A673 (cell line): Measurements from ENCODE around the gene SDHB. TPM values are rescaled to one million over a fixed set of nuclear protein-coding genes. Genes with fewer than 3 reads are reported as not detected.

Experiments
- BruUV-seq: library from RNA; stranded (reverse); fragments of 400-500 nt; replicated peaks from 2 replicates; lab custom pipeline; 2021; lab: Mats Ljungman, UMichigan
- CTCF ChIA-PET: fragments of 300-600 bp; sonication (Branson Sonifier 250); formaldehyde crosslinking; loops from one replicate; lab custom pipeline; 2022; ENCODE audit warnings: antibody characterized with exemption; lab: Charles Lee
- POLR2A ChIA-PET: fragments of 300-600 bp; sonication (Branson Sonifier 250); formaldehyde crosslinking; loops from one replicate; lab custom pipeline; 2022; ENCODE audit warnings: antibody characterized with exemption; ENCODE audit not compliant: low non-redundant PET; lab: Charles Lee
- DNase-seq: peaks from one replicate; pipeline ENCODE4 v3.0.0-alpha.2; 2015; ENCODE audit warnings: low spot score
- H3K27ac ChIP-seq: fragments of 200-600 bp; sonication (generic); 2 replicates; pipeline ENCODE4 v1.5.1; 2016; ENCODE audit warnings: mixed run types, low read depth, mild to moderate bottlenecking, mixed read lengths, antibody characterized with exemption, low read length; ENCODE audit not compliant: poor library complexity, severe bottlenecking
- H3K27me3 ChIP-seq: fragments of 200-600 bp; sonication (generic); replicated peaks from 2 replicates; pipeline ENCODE4 v1.6.1; 2017; ENCODE audit warnings: mixed run types, low read depth, mild to moderate bottlenecking, mixed read lengths, antibody characterized with exemption, low read length; ENCODE audit not compliant: insufficient read depth, poor library complexity
- H3K36me3 ChIP-seq: fragments of 200-600 bp; sonication (generic); 2 replicates; pipeline ENCODE4 v1.6.1; 2016; ENCODE audit warnings: mixed run types, mild to moderate bottlenecking, mixed read lengths, antibody characterized with exemption, low read length; ENCODE audit not compliant: insufficient read depth, poor library complexity, severe bottlenecking
- H3K4me1 ChIP-seq: fragments of 200-600 bp; sonication (generic); 2 replicates; pipeline ENCODE4 v1.6.1; 2017; ENCODE audit warnings: mixed run types, mild to moderate bottlenecking, mixed read lengths, antibody characterized with exemption, low read length; ENCODE audit not compliant: insufficient read depth, poor library complexity, severe bottlenecking
- H3K4me3 ChIP-seq: fragments of 200-600 bp; sonication (generic); 2 replicates; pipeline ENCODE4 v1.5.1; 2016; ENCODE audit warnings: low read depth, mixed run types, mild to moderate bottlenecking, mixed read lengths, low read length; ENCODE audit not compliant: poor library complexity, severe bottlenecking
- H3K9me3 ChIP-seq: fragments of 200-600 bp; sonication (generic); 2 replicates; pipeline ENCODE4 v1.6.1; 2016; ENCODE audit warnings: mixed run types, low read depth, mild to moderate bottlenecking, mixed read lengths, antibody characterized with exemption, low read length; ENCODE audit not compliant: poor library complexity, severe bottlenecking
- EZH2 ChIP-seq: fragments of 200-600 bp; sonication (generic); IDR thresholded peaks from 2 replicates; pipeline ENCODE4 v1.6.1; 2017; ENCODE audit warnings: borderline replicate concordance, low read depth, mild to moderate bottlenecking, mixed read lengths, antibody characterized with exemption, low read length; ENCODE audit not compliant: poor library complexity, severe bottlenecking
- intact Hi-C: fragments of 100-400 bp; cut with micrococcal nuclease; formaldehyde crosslinking; loops from one replicate; pipeline ENCODE4 v1.10.0; 2022; ENCODE audit not compliant: unreplicated experiment
- total RNA-seq: library from RNA; stranded (reverse); gene quantifications from 2 replicates; pipeline ENCODE4 v1.2.3, GENCODE V29; 2021
- TF ChIP-seq, protein P1 (sequence below): fragments of 300-800, 200-600 bp; sonication (generic); conservative IDR thresholded peaks from 2 replicates; pipeline ENCODE4 v1.5.1; 2017; ENCODE audit warnings: low read depth, mild to moderate bottlenecking, antibody characterized with exemption, low read length, moderate library complexity, mixed read lengths

SDHB gene
- total RNA-seq, 1 experiment from 2014 or later: 208 TPM

GRCh38 chr1:17082761-17083160 lies 28.9 kb upstream of the SDHB start:
- no peak for DNase-seq
- TF ChIP-seq, protein P1, sequence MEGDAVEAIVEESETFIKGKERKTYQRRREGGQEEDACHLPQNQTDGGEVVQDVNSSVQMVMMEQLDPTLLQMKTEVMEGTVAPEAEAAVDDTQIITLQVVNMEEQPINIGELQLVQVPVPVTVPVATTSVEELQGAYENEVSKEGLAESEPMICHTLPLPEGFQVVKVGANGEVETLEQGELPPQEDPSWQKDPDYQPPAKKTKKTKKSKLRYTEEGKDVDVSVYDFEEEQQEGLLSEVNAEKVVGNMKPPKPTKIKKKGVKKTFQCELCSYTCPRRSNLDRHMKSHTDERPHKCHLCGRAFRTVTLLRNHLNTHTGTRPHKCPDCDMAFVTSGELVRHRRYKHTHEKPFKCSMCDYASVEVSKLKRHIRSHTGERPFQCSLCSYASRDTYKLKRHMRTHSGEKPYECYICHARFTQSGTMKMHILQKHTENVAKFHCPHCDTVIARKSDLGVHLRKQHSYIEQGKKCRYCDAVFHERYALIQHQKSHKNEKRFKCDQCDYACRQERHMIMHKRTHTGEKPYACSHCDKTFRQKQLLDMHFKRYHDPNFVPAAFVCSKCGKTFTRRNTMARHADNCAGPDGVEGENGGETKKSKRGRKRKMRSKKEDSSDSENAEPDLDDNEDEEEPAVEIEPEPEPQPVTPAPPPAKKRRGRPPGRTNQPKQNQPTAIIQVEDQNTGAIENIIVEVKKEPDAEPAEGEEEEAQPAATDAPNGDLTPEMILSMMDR: no peak
- TF ChIP-seq EZH2: no peak
- ChIA-PET POLR2A (no interaction called here), CTCF (no interaction called here)
- no TSS peak for BruUV-seq
- peaks cover 4% of the 10 kb centered on the region for H3K36me3 ChIP-seq
- no peak overlapping the region for H3K4me3 ChIP-seq
- no peaks in the 10 kb centered on the region for H3K9me3 ChIP-seq
- no peaks in the 10 kb centered on the region for H3K4me1 ChIP-seq
- no peaks in the 10 kb centered on the region for H3K27me3 ChIP-seq
- no peak overlapping the region for H3K27ac ChIP-seq
- intact Hi-C loops: no loop called here

- no peaks in the 10 kb centered on the region for H3K9me3 ChIP-seq
- intact Hi-C loops: no loop called here
- H3K4me1 ChIP-seq: no peaks in the 10 kb centered on the region
- CTCF ChIA-PET: no interaction called here
- no peak overlapping the region for H3K27ac ChIP-seq
- peaks cover 4% of the 10 kb centered on the region for H3K36me3 ChIP-seq
- no peak for DNase-seq
- TF ChIP-seq, protein P1: no peak
- no peak for TF ChIP-seq EZH2
- POLR2A ChIA-PET: no interaction called here
- no peaks in the 10 kb centered on the region for H3K27me3 ChIP-seq
- H3K4me3 ChIP-seq: no peak overlapping the region
- BruUV-seq: no TSS peak
These were observed 27.6 kb upstream of the SDHB start for GRCh38 chr1:17081439-17081838.

DNA sequence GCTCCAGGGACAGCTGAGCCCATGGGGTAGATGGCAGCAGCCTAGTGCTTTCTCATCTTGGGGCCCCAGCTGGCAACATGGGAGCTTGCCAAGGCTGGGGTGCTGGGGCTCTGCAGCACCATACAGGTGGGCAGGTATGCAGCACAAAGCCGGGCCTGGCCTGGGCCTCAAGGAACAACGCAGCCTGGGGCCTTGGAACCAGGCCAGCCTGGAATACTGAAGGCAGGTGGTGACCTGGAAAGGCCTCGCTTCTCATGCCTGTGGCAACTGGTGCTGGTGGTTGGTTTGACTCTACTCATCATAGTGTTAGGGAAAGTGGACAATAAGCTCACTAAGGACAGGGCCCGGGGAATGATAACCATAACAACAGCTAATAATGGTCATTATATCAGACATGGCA lies 27.0 kb upstream of the SDHB start:
- intact Hi-C loops: no loop called here
- Histone ChIP-seq H3K36me3 (peaks cover 4% of the 10 kb centered on the region), H3K9me3 (no peaks in the 10 kb centered on the region), H3K27ac (no peak overlapping the region), H3K4me3 (no peak overlapping the region), H3K27me3 (no peaks in the 10 kb centered on the region), H3K4me1 (no peaks in the 10 kb centered on the region)
- TF ChIP-seq, protein P1: no peak
- no peak for TF ChIP-seq EZH2
- ChIA-PET CTCF (no interaction called here), POLR2A (no interaction called here)
- DNase-seq: no peak
- no TSS peak for BruUV-seq
